Measurements from ENCODE around the gene PERCC1.

Gene PERCC1

GRCh38 chr16:1449201-1449788, 18.4 kb downstream of the PERCC1 start:
- no peaks in the 10 kb centered on the region for H3K4me1 ChIP-seq (ENCODE audit: control insufficient read depth, insufficient read depth, low read length)
- no peak overlapping the region for H3K4me3 ChIP-seq (ENCODE audit: low read length)
- H3K27me3 ChIP-seq (ENCODE audit: control insufficient read depth, insufficient read depth, low read length) = no peaks in the 10 kb centered on the region
- no peaks in the 10 kb centered on the region for H3K36me3 ChIP-seq (ENCODE audit: control insufficient read depth, insufficient read depth, low read length)
- H3K9me3 ChIP-seq (ENCODE audit: control insufficient read depth, low read length) = no peaks in the 10 kb centered on the region
- no peak overlapping the region for H3K9ac ChIP-seq (ENCODE audit: low read length)

GRCh38 chr16:1450218-1450617, 19.3 kb downstream of the PERCC1 start:
- H3K4me3 ChIP-seq (ENCODE audit: low read length) = no peak overlapping the region
- H3K9ac ChIP-seq (ENCODE audit: low read length) = no peak overlapping the region
- no peaks in the 10 kb centered on the region for H3K4me1 ChIP-seq (ENCODE audit: control insufficient read depth, insufficient read depth, low read length)
- no peaks in the 10 kb centered on the region for H3K9me3 ChIP-seq (ENCODE audit: control insufficient read depth, low read length)
- no peaks in the 10 kb centered on the region for H3K27me3 ChIP-seq (ENCODE audit: control insufficient read depth, insufficient read depth, low read length)
- no peaks in the 10 kb centered on the region for H3K36me3 ChIP-seq (ENCODE audit: control insufficient read depth, insufficient read depth, low read length)

GRCh38 chr16:1450841-1451240, 20.0 kb downstream of the PERCC1 start:
- Histone ChIP-seq H3K27me3 (ENCODE audit: control insufficient read depth, insufficient read depth, low read length) (no peaks in the 10 kb centered on the region), H3K9ac (ENCODE audit: low read length) (no peak overlapping the region), H3K4me3 (ENCODE audit: low read length) (no peak overlapping the region), H3K9me3 (ENCODE audit: control insufficient read depth, low read length) (no peaks in the 10 kb centered on the region), H3K36me3 (ENCODE audit: control insufficient read depth, insufficient read depth, low read length) (no peaks in the 10 kb centered on the region), H3K4me1 (ENCODE audit: control insufficient read depth, insufficient read depth, low read length) (no peaks in the 10 kb centered on the region)

GRCh38 chr16:1451702-1452392, 21.0 kb downstream of the PERCC1 start:
- Histone ChIP-seq H3K9me3 (ENCODE audit: control insufficient read depth, low read length) (no peaks in the 10 kb centered on the region), H3K4me1 (ENCODE audit: control insufficient read depth, insufficient read depth, low read length) (no peaks in the 10 kb centered on the region), H3K9ac (ENCODE audit: low read length) (no peak overlapping the region), H3K4me3 (ENCODE audit: low read length) (no peak overlapping the region), H3K36me3 (ENCODE audit: control insufficient read depth, insufficient read depth, low read length) (no peaks in the 10 kb centered on the region), H3K27me3 (ENCODE audit: control insufficient read depth, insufficient read depth, low read length) (no peaks in the 10 kb centered on the region)

GRCh38 chr16:1452530-1452929, 21.7 kb downstream of the PERCC1 start:
- Histone ChIP-seq H3K4me3 (ENCODE audit: low read length) (no peak overlapping the region), H3K9me3 (ENCODE audit: control insufficient read depth, low read length) (no peaks in the 10 kb centered on the region), H3K9ac (ENCODE audit: low read length) (no peak overlapping the region), H3K4me1 (ENCODE audit: control insufficient read depth, insufficient read depth, low read length) (no peaks in the 10 kb centered on the region), H3K36me3 (ENCODE audit: control insufficient read depth, insufficient read depth, low read length) (no peaks in the 10 kb centered on the region), H3K27me3 (ENCODE audit: control insufficient read depth, insufficient read depth, low read length) (no peaks in the 10 kb centered on the region)

- no peaks in the 10 kb centered on the region for H3K36me3 ChIP-seq (ENCODE audit: control insufficient read depth, insufficient read depth, low read length)
- no peaks in the 10 kb centered on the region for H3K9me3 ChIP-seq (ENCODE audit: control insufficient read depth, low read length)
- H3K4me3 ChIP-seq (ENCODE audit: low read length) = no peak overlapping the region
- H3K4me1 ChIP-seq (ENCODE audit: control insufficient read depth, insufficient read depth, low read length) = no peaks in the 10 kb centered on the region
- H3K9ac ChIP-seq (ENCODE audit: low read length) = no peak overlapping the region
- H3K27me3 ChIP-seq (ENCODE audit: control insufficient read depth, insufficient read depth, low read length) = no peaks in the 10 kb centered on the region
Observed at GRCh38 chr16:1453316-1453715, 22.4 kb downstream of the PERCC1 start.

GRCh38 chr16:1454561-1454960, 23.7 kb downstream of the PERCC1 start:
- no peaks in the 10 kb centered on the region for H3K36me3 ChIP-seq (ENCODE audit: control insufficient read depth, insufficient read depth, low read length)
- no peak overlapping the region for H3K9ac ChIP-seq (ENCODE audit: low read length)
- H3K9me3 ChIP-seq (ENCODE audit: control insufficient read depth, low read length) = no peaks in the 10 kb centered on the region
- H3K4me3 ChIP-seq (ENCODE audit: low read length) = no peak overlapping the region
- H3K4me1 ChIP-seq (ENCODE audit: control insufficient read depth, insufficient read depth, low read length) = no peaks in the 10 kb centered on the region
- no peaks in the 10 kb centered on the region for H3K27me3 ChIP-seq (ENCODE audit: control insufficient read depth, insufficient read depth, low read length)

GRCh38 chr16:1455190-1456171, 24.6 kb downstream of the PERCC1 start:
- no peaks in the 10 kb centered on the region for H3K36me3 ChIP-seq (ENCODE audit: control insufficient read depth, insufficient read depth, low read length)
- no peak overlapping the region for H3K9ac ChIP-seq (ENCODE audit: low read length)
- no peaks in the 10 kb centered on the region for H3K9me3 ChIP-seq (ENCODE audit: control insufficient read depth, low read length)
- H3K27me3 ChIP-seq (ENCODE audit: control insufficient read depth, insufficient read depth, low read length) = no peaks in the 10 kb centered on the region
- no peaks in the 10 kb centered on the region for H3K4me1 ChIP-seq (ENCODE audit: control insufficient read depth, insufficient read depth, low read length)
- no peak overlapping the region for H3K4me3 ChIP-seq (ENCODE audit: low read length)

GRCh38 chr16:1456951-1457350, 26.1 kb downstream of the PERCC1 start:
- Histone ChIP-seq H3K27me3 (ENCODE audit: control insufficient read depth, insufficient read depth, low read length) (no peaks in the 10 kb centered on the region), H3K9me3 (ENCODE audit: control insufficient read depth, low read length) (no peaks in the 10 kb centered on the region), H3K4me1 (ENCODE audit: control insufficient read depth, insufficient read depth, low read length) (no peaks in the 10 kb centered on the region), H3K9ac (ENCODE audit: low read length) (no peak overlapping the region), H3K36me3 (ENCODE audit: control insufficient read depth, insufficient read depth, low read length) (no peaks in the 10 kb centered on the region), H3K4me3 (ENCODE audit: low read length) (no peak overlapping the region)

GRCh38 chr16:1457489-1458245, 26.8 kb downstream of the PERCC1 start:
- Histone ChIP-seq H3K4me1 (ENCODE audit: control insufficient read depth, insufficient read depth, low read length) (no peaks in the 10 kb centered on the region), H3K9ac (ENCODE audit: low read length) (no peak overlapping the region), H3K9me3 (ENCODE audit: control insufficient read depth, low read length) (no peaks in the 10 kb centered on the region), H3K4me3 (ENCODE audit: low read length) (no peak overlapping the region), H3K27me3 (ENCODE audit: control insufficient read depth, insufficient read depth, low read length) (no peaks in the 10 kb centered on the region), H3K36me3 (ENCODE audit: control insufficient read depth, insufficient read depth, low read length) (no peaks in the 10 kb centered on the region)

- no peak overlapping the region for H3K9ac ChIP-seq (ENCODE audit: low read length)
Observed at GRCh38 chr16:1458336-1458976, 27.6 kb downstream of the PERCC1 start.

More at GRCh38 chr16:1458336-1458976, 27.6 kb downstream of the PERCC1 start:
- H3K4me1 ChIP-seq (ENCODE audit: control insufficient read depth, insufficient read depth, low read length) = no peaks in the 10 kb centered on the region
- H3K4me3 ChIP-seq (ENCODE audit: low read length) = no peak overlapping the region
- H3K9me3 ChIP-seq (ENCODE audit: control insufficient read depth, low read length) = no peaks in the 10 kb centered on the region
- no peaks in the 10 kb centered on the region for H3K36me3 ChIP-seq (ENCODE audit: control insufficient read depth, insufficient read depth, low read length)
- no peaks in the 10 kb centered on the region for H3K27me3 ChIP-seq (ENCODE audit: control insufficient read depth, insufficient read depth, low read length)

All from mucosa of stomach (tissue), 1 donor.